Thyroid gland (tissue), 4 donors: Measurements from ENCODE around the gene STRIP1. TPM values are rescaled to one million over a fixed set of nuclear protein-coding genes. Genes with fewer than 3 reads are reported as not detected.

Experiments used
- DNase-seq, 2 donors: peaks; one replicate each; pipeline ENCODE4 v3.0.0-alpha.2; 2019
- H3K27ac ChIP-seq, 3 donors: fragments of 200-600 bp; sonication (generic); 1 replicate in 2 of 3; 2 replicates in 1 of 3; pipeline ENCODE4 v1.5.1; 2016 to 2019; ENCODE audit warnings: mild to moderate bottlenecking in 1 of 3, moderate library complexity in 1 of 3
- H3K27me3 ChIP-seq: fragments of 200-600 bp; sonication (generic); one replicate; pipeline ENCODE4 v1.5.1; 2019
- H3K36me3 ChIP-seq, 2 donors: fragments of 200-600 bp; sonication (generic); one replicate each; pipeline ENCODE4 v1.5.1; 2016 to 2019
- H3K4me1 ChIP-seq, 2 donors: fragments of 200-600 bp; sonication (generic); one replicate each; pipeline ENCODE4 v1.5.1; 2017 to 2019
- H3K4me3 ChIP-seq, 3 donors: fragments of 200-600 bp; sonication (generic); replicated peaks in 1 of 3; 1 replicate in 2 of 3; 2 replicates in 1 of 3; pipeline ENCODE4 v1.5.1; 2016; ENCODE audit warnings: mild to moderate bottlenecking in 1 of 3
- H3K9me3 ChIP-seq: fragments of 200-600 bp; sonication (generic); one replicate; pipeline ENCODE4 v1.5.1; 2017
- CTCF ChIP-seq, 6 experiments: fragments of 200-600 bp in 3 of 6; fragments of 450-650 bp in 3 of 6; sonication (generic) in 3 of 6; IDR thresholded peaks; one replicate each; pipeline ENCODE4 v1.5.1; 2016 to 2019; ENCODE audit warnings: antibody characterized with exemption in 6 of 6, mild to moderate bottlenecking in 2 of 6, inconsistent platforms in 1 of 6, moderate library complexity in 1 of 6
- POLR2A ChIP-seq, 2 donors: fragments of 450-650 bp; IDR thresholded peaks; one replicate each; pipeline ENCODE4 v1.6.1; 2017; ENCODE audit warnings: antibody characterized with exemption in 2 of 2, mild to moderate bottlenecking in 2 of 2, moderate library complexity in 1 of 2
- WGBS, 2 donors: methylation state at CpG; one replicate each; pipeline ENCODE4 v1.1.5; 2017; 5-methylcytosine and 5-hydroxymethylcytosine counted together
- intact Hi-C: fragments of 100-400 bp; cut with DNase I; formaldehyde crosslinking; loops from one replicate; pipeline ENCODE4 v1.15.1; 2023
- total RNA-seq, 4 donors: library from RNA; depleted of rRNA; stranded (reverse); fragments of >200 nt; gene quantifications; one replicate each; pipeline ENCODE4 v1.2.3, GENCODE V29; 2016

Gene STRIP1
- total RNA-seq, 4 donors from 2014 or later = 36.2 to 63.4 (median 45.2) TPM

GRCh38 chr1:110003747-110004428, 30.5 kb upstream of the STRIP1 start:
- Histone ChIP-seq H3K27ac (peak overlapping the region; percentile 47 to 84 (median 69)), H3K9me3 (no peaks in the 10 kb centered on the region), H3K36me3 (peaks cover 0 to under 1% of the 10 kb centered on the region in 2 donors), H3K4me1 (peaks cover 50 to 61% of the 10 kb centered on the region in 2 donors), H3K27me3 (no peaks in the 10 kb centered on the region), H3K4me3 (peak overlapping the region; percentile 3 to 20 (median 7))
- intact Hi-C loops = no loop called here
- DNase-seq = peak; percentile 81 to 84
- TF ChIP-seq CTCF (IDR thresholded peaks at IDR 0.05) (no peak), POLR2A (IDR thresholded peaks at IDR 0.05) (no peak)
- WGBS, 2 donors = 13 to 22% methylated on average over 8 of the region's 8 CpGs

GRCh38 chr1:110004583-110004982, 29.8 kb upstream of the STRIP1 start:
- Histone ChIP-seq H3K27me3 (no peaks in the 10 kb centered on the region), H3K36me3 (peaks cover 6 to 7% of the 10 kb centered on the region in 2 donors), H3K4me1 (peaks cover 50 to 59% of the 10 kb centered on the region in 2 donors), H3K4me3 (peak overlapping the region; percentile 3 to 20 (median 7)), H3K27ac (peak overlapping the region; percentile 47 to 84 (median 69)), H3K9me3 (no peaks in the 10 kb centered on the region)
- no peak for DNase-seq
- WGBS, 2 donors = 40 to 47% methylated on average over 1 of the region's 1 CpG
- intact Hi-C loops = no loop called here
- TF ChIP-seq POLR2A (IDR thresholded peaks at IDR 0.05) (no peak), CTCF (IDR thresholded peaks at IDR 0.05) (no peak)

GRCh38 chr1:110005971-110006370, 28.5 kb upstream of the STRIP1 start:
- H3K27me3 ChIP-seq = no peaks in the 10 kb centered on the region
- H3K4me1 ChIP-seq = peaks cover 42 to 51% of the 10 kb centered on the region in 2 donors
- intact Hi-C loops = no loop called here
- peaks cover 14 to 17% of the 10 kb centered on the region in 2 donors for H3K36me3 ChIP-seq
- TF ChIP-seq CTCF (IDR thresholded peaks at IDR 0.05) (no peak), POLR2A (IDR thresholded peaks at IDR 0.05) (no peak)
- H3K9me3 ChIP-seq = no peaks in the 10 kb centered on the region
- H3K27ac ChIP-seq = peak overlapping the region in 2 of 3 donors; percentile 26 to 84
- H3K4me3 ChIP-seq = peak overlapping the region in 1 of 3 donors; percentile 4
- no peak for DNase-seq

GRCh38 chr1:110006516-110006915, 27.9 kb upstream of the STRIP1 start:
- H3K4me1 ChIP-seq = peaks cover 42 to 51% of the 10 kb centered on the region in 2 donors
- intact Hi-C loops = no loop called here
- no peaks in the 10 kb centered on the region for H3K27me3 ChIP-seq
- H3K4me3 ChIP-seq = no peak overlapping the region
- TF ChIP-seq CTCF (IDR thresholded peaks at IDR 0.05) (no peak), POLR2A (IDR thresholded peaks at IDR 0.05) (no peak)
- H3K27ac ChIP-seq = peak overlapping the region in 2 of 3 donors; percentile 26 to 84
- 12 to 20% methylated on average over 1 of the region's 1 CpG for WGBS, 2 donors
- H3K9me3 ChIP-seq = no peaks in the 10 kb centered on the region
- peaks cover 19 to 22% of the 10 kb centered on the region in 2 donors for H3K36me3 ChIP-seq
- no peak for DNase-seq

GRCh38 chr1:110007046-110007830, 27.2 kb upstream of the STRIP1 start:
- Histone ChIP-seq H3K27me3 (no peaks in the 10 kb centered on the region), H3K27ac (peak overlapping the region in 1 of 3 donors; percentile 84), H3K4me3 (no peak overlapping the region), H3K36me3 (peaks cover 25 to 30% of the 10 kb centered on the region in 2 donors), H3K4me1 (peaks cover 42 to 51% of the 10 kb centered on the region in 2 donors), H3K9me3 (no peaks in the 10 kb centered on the region)
- intact Hi-C loops = no loop called here
- TF ChIP-seq POLR2A (IDR thresholded peaks at IDR 0.05) (no peak), CTCF (IDR thresholded peaks at IDR 0.05) (no peak)
- DNase-seq = peak in 1 of 2 donors; percentile 17
- 64 to 65% methylated on average over 4 of the region's 4 CpGs for WGBS, 2 donors
